HUES48 (cell line): Measurements from ENCODE around the gene NME3.
"Not testable (repeated sequence)": the region's sequence is repeated elsewhere in the genome, so short reads cannot be mapped to it uniquely, and the experiment has no call there.

Source experiments
- H3K27ac ChIP-seq: one replicate; pipeline ENCODE4 v1.7.0; 2013; ENCODE audit warnings: low read depth, low read length, inconsistent platforms
- H3K27me3 ChIP-seq: 2 replicates; pipeline ENCODE4 v1.6.1; 2013; ENCODE audit warnings: mild to moderate bottlenecking, low read length; ENCODE audit not compliant: control insufficient read depth, insufficient read depth
- H3K36me3 ChIP-seq: 2 replicates; pipeline ENCODE4 v1.6.1; 2013; ENCODE audit warnings: low read length; ENCODE audit not compliant: control insufficient read depth, insufficient read depth
- H3K4me1 ChIP-seq: 2 replicates; pipeline ENCODE4 v1.6.1; 2013; ENCODE audit warnings: mild to moderate bottlenecking, low read length; ENCODE audit not compliant: control insufficient read depth, insufficient read depth
- H3K4me3 ChIP-seq: 2 replicates; pipeline ENCODE4 v1.5.1; 2013; ENCODE audit warnings: mild to moderate bottlenecking, low read depth, low read length
- H3K9ac ChIP-seq: 2 replicates; pipeline ENCODE4 v1.6.1; 2013; ENCODE audit warnings: mild to moderate bottlenecking, low read depth, low read length, moderate library complexity
- H3K9me3 ChIP-seq: 2 replicates; pipeline ENCODE4 v1.6.1; 2013; ENCODE audit warnings: low read length; ENCODE audit not compliant: control insufficient read depth, insufficient read depth

NME3 gene

GRCh38 chr16:1745181-1745899, 26.0 kb downstream of the NME3 start:
- Histone ChIP-seq H3K27me3 (no peaks in the 10 kb centered on the region), H3K36me3 (peaks cover 31% of the 10 kb centered on the region), H3K9ac (no peak overlapping the region), H3K4me1 (no peaks in the 10 kb centered on the region), H3K9me3 (no peaks in the 10 kb centered on the region), H3K27ac (peak overlapping the region; percentile 6), H3K4me3 (no peak overlapping the region)

GRCh38 chr16:1744338-1744840, 27.0 kb downstream of the NME3 start:
- peaks cover 27% of the 10 kb centered on the region for H3K36me3 ChIP-seq
- H3K9me3 ChIP-seq, result peaks cover 5% of the 10 kb centered on the region
- no peak overlapping the region for H3K9ac ChIP-seq

GRCh38 chr16:1743376-1744337, 27.7 kb downstream of the NME3 start:
- H3K9ac ChIP-seq, result no peak overlapping the region
- H3K4me1 ChIP-seq, result no peaks in the 10 kb centered on the region
- H3K9me3 ChIP-seq, result peaks cover 12% of the 10 kb centered on the region
- H3K27ac ChIP-seq, result no peak overlapping the region
- peaks cover 19% of the 10 kb centered on the region for H3K36me3 ChIP-seq
- no peaks in the 10 kb centered on the region for H3K27me3 ChIP-seq
- no peak overlapping the region for H3K4me3 ChIP-seq

More at GRCh38 chr16:1744338-1744840, 27.0 kb downstream of the NME3 start:
- Histone ChIP-seq H3K27me3 (no peaks in the 10 kb centered on the region), H3K4me3 (no peak overlapping the region), H3K27ac (no peak overlapping the region), H3K4me1 (no peaks in the 10 kb centered on the region)

- Histone ChIP-seq H3K4me3 (no peak overlapping the region), H3K9me3 (peaks cover 32% of the 10 kb centered on the region), H3K36me3 (peaks cover 14% of the 10 kb centered on the region; the same call in 1 of the 2 replicates), H3K9ac (no peak overlapping the region), H3K4me1 (no peaks in the 10 kb centered on the region), H3K27ac (no peak overlapping the region), H3K27me3 (no peaks in the 10 kb centered on the region)
Measured at GRCh38 chr16:1741553-1742165, 29.7 kb downstream of the NME3 start.

GRCh38 chr16:1740781-1741490, 30.4 kb downstream of the NME3 start:
- Histone ChIP-seq H3K9ac (no peak overlapping the region), H3K27ac (no peak overlapping the region), H3K27me3 (no peaks in the 10 kb centered on the region), H3K4me1 (no peaks in the 10 kb centered on the region), H3K36me3 (peaks cover 14% of the 10 kb centered on the region; the same call in 1 of the 2 replicates), H3K9me3 (peaks cover 40% of the 10 kb centered on the region), H3K4me3 (no peak overlapping the region)

GRCh38 chr16:1740234-1740633, 31.1 kb downstream of the NME3 start:
- no peaks in the 10 kb centered on the region for H3K4me1 ChIP-seq
- H3K27ac ChIP-seq, result no peak overlapping the region
- no peak overlapping the region for H3K9ac ChIP-seq
- peaks cover 8% of the 10 kb centered on the region; the same call in 1 of the 2 replicates for H3K36me3 ChIP-seq
- H3K27me3 ChIP-seq, result no peaks in the 10 kb centered on the region
- no peak overlapping the region for H3K4me3 ChIP-seq
- peaks cover 47% of the 10 kb centered on the region for H3K9me3 ChIP-seq

- H3K4me1 ChIP-seq, result no peaks in the 10 kb centered on the region
Measured at GRCh38 chr16:1734816-1735215, 36.5 kb downstream of the NME3 start.

GRCh38 chr16:1734123-1734522, 37.2 kb downstream of the NME3 start:
- Histone ChIP-seq H3K4me3 (no peak overlapping the region), H3K36me3 (peaks cover 5% of the 10 kb centered on the region), H3K9me3 (peaks cover 49% of the 10 kb centered on the region), H3K27me3 (no peaks in the 10 kb centered on the region), H3K27ac (no peak overlapping the region), H3K9ac (no peak overlapping the region), H3K4me1 (no peaks in the 10 kb centered on the region)

More at GRCh38 chr16:1734816-1735215, 36.5 kb downstream of the NME3 start:
- Histone ChIP-seq H3K4me3 (no peak overlapping the region), H3K36me3 (peaks cover 4% of the 10 kb centered on the region), H3K27ac (no peak overlapping the region), H3K27me3 (no peaks in the 10 kb centered on the region), H3K9me3 (peaks cover 56% of the 10 kb centered on the region), H3K9ac (no peak overlapping the region)

- H3K36me3 ChIP-seq, result peaks cover 16% of the 10 kb centered on the region
- H3K27ac ChIP-seq, H3K9ac ChIP-seq, H3K4me3 ChIP-seq, H3K4me1 ChIP-seq, H3K27me3 ChIP-seq: not testable (repeated sequence)
- H3K9me3 ChIP-seq, result peaks cover 33% of the 10 kb centered on the region
Measured at GRCh38 chr16:1732551-1732987, 38.8 kb downstream of the NME3 start.

GRCh38 chr16:1732071-1732470, 39.3 kb downstream of the NME3 start:
- no peak overlapping the region for H3K4me3 ChIP-seq
- peaks cover 16% of the 10 kb centered on the region for H3K36me3 ChIP-seq
- H3K27ac ChIP-seq, result no peak overlapping the region
- H3K9ac ChIP-seq, result no peak overlapping the region; the same call in 1 of the 2 replicates
- peaks cover 28% of the 10 kb centered on the region for H3K9me3 ChIP-seq
- no peaks in the 10 kb centered on the region for H3K4me1 ChIP-seq
- no peaks in the 10 kb centered on the region for H3K27me3 ChIP-seq
